OCI-LY3 (cell line): ENCODE results near the gene CDC14A.

ENCODE experiments used
- CTCF ChIP-seq: fragments of 200-600, 300-600 bp; sonication (generic); IDR thresholded peaks from 2 replicates; pipeline ENCODE4 v1.5.1; 2014; ENCODE audit warnings: antibody characterized with exemption, low read length, low read depth
- EZH2phosphoT487 ChIP-seq: fragments of 200-600 bp; shearing (Covaris generic); IDR thresholded peaks from 2 replicates; pipeline ENCODE4 v1.6.1; 2018; ENCODE audit warnings: antibody characterized with exemption, mixed run types, low read depth

DNA sequence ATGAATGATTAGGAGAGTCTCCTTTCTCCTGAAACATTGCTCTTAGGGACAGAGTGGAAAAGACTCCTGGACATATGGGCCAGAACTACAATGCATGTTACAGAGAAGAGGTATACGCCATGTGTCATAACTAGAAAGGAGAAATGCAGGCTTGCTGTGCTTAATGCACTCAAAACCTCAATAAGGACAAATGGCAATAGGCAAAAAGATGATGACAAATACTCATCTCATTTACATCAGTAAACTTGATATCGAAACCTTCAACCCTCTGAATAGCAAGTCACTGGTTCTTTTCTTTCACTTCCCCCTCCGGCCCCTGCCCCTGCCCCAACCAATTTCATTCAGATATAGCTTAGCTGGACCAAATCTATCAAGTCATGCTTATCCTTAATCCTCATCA is 183.7 kb downstream of the CDC14A start:
- TF ChIP-seq CTCF (no peak), EZH2phosphoT487 (no peak)
